ENCODE results near the gene SFT2D1. TPM values are rescaled to one million over a fixed set of nuclear protein-coding genes. Genes with fewer than 3 reads are reported as not detected.

Gene SFT2D1
- total RNA-seq, 3 donors from 2014 or later, result 41.1 to 52.4 (median 52.1) TPM

- H3K27me3 ChIP-seq, result peaks cover 0 to 24% of the 10 kb centered on the region in 2 donors
- TF ChIP-seq POLR2A (IDR thresholded peaks at IDR 0.05) (no peak), POLR2AphosphoS5 (IDR thresholded peaks at IDR 0.05) (no peak)
- TF ChIP-seq, protein P1, sequence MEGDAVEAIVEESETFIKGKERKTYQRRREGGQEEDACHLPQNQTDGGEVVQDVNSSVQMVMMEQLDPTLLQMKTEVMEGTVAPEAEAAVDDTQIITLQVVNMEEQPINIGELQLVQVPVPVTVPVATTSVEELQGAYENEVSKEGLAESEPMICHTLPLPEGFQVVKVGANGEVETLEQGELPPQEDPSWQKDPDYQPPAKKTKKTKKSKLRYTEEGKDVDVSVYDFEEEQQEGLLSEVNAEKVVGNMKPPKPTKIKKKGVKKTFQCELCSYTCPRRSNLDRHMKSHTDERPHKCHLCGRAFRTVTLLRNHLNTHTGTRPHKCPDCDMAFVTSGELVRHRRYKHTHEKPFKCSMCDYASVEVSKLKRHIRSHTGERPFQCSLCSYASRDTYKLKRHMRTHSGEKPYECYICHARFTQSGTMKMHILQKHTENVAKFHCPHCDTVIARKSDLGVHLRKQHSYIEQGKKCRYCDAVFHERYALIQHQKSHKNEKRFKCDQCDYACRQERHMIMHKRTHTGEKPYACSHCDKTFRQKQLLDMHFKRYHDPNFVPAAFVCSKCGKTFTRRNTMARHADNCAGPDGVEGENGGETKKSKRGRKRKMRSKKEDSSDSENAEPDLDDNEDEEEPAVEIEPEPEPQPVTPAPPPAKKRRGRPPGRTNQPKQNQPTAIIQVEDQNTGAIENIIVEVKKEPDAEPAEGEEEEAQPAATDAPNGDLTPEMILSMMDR (IDR thresholded peaks at IDR 0.05), result no peak
These were observed 59.8 kb downstream of the SFT2D1 start for GRCh38 chr6:166282394-166283032.

GRCh38 chr6:166281104-166281503 lies 61.2 kb downstream of the SFT2D1 start:
- intact Hi-C loops (cut with DNase I; ENCODE audit: low total_unique reads), result no loop called here
- TF ChIP-seq POLR2AphosphoS5 (IDR thresholded peaks at IDR 0.05) (no peak), POLR2A (IDR thresholded peaks at IDR 0.05) (no peak)
- TF ChIP-seq, protein P1 (IDR thresholded peaks at IDR 0.05), result no peak
- Histone ChIP-seq H3K4me1 (no peaks in the 10 kb centered on the region), H3K9me3 (no peaks in the 10 kb centered on the region), H3K27me3 (peaks cover 0 to 24% of the 10 kb centered on the region in 2 donors), H3K36me3 (no peaks in the 10 kb centered on the region), H3K4me3 (no peak overlapping the region), H3K27ac (no peak overlapping the region)
- no peak for DNase-seq (ENCODE audit: low spot score in 2 of 2)

More at GRCh38 chr6:166282394-166283032, 59.8 kb downstream of the SFT2D1 start:
- H3K27ac ChIP-seq, result no peak overlapping the region
- H3K36me3 ChIP-seq, result no peaks in the 10 kb centered on the region
- intact Hi-C loops (cut with DNase I; ENCODE audit: low total_unique reads), result no loop called here
- no peaks in the 10 kb centered on the region for H3K9me3 ChIP-seq
- no peak overlapping the region for H3K4me3 ChIP-seq
- no peaks in the 10 kb centered on the region for H3K4me1 ChIP-seq
- no peak for DNase-seq (ENCODE audit: low spot score in 2 of 2)

DNA sequence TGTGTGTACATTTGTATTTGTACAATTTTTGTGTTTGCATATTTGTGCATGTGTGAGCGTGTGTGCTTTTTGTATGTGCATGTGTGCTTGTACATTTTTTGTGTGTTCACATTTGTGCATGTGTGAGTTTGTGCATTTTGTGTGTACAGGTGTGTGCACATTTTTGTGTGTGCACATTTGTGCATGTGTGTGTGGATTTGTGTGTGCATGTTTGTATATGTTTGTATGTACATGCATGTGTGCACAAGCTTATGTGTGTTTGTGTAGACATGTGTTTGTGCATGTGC lies 63.0 kb downstream of the SFT2D1 start:
- DNase-seq (ENCODE audit: low spot score in 2 of 2), result no peak
- intact Hi-C loops (cut with DNase I; ENCODE audit: low total_unique reads), result no loop called here
- TF ChIP-seq POLR2AphosphoS5 (IDR thresholded peaks at IDR 0.05), result no peak
- TF ChIP-seq, protein P1 (IDR thresholded peaks at IDR 0.05), result no peak
- TF ChIP-seq POLR2A (IDR thresholded peaks at IDR 0.05), result no peak

GRCh38 chr6:166278579-166279392 lies 63.6 kb downstream of the SFT2D1 start:
- intact Hi-C loops (cut with DNase I; ENCODE audit: low total_unique reads), result no loop called here

More for the DNA sequence above, 63.0 kb downstream of the SFT2D1 start:
- Histone ChIP-seq H3K9me3 (no peaks in the 10 kb centered on the region), H3K27ac (no peak overlapping the region), H3K4me1 (no peaks in the 10 kb centered on the region), H3K27me3 (peaks cover 0 to 18% of the 10 kb centered on the region in 2 donors), H3K4me3 (no peak overlapping the region), H3K36me3 (no peaks in the 10 kb centered on the region)

More at GRCh38 chr6:166278579-166279392, 63.6 kb downstream of the SFT2D1 start:
- peaks cover 0 to 15% of the 10 kb centered on the region in 2 donors for H3K27me3 ChIP-seq
- H3K4me3 ChIP-seq, result no peak overlapping the region
- DNase-seq (ENCODE audit: low spot score in 2 of 2), result no peak
- TF ChIP-seq POLR2AphosphoS5 (IDR thresholded peaks at IDR 0.05) (no peak), POLR2A (IDR thresholded peaks at IDR 0.05) (no peak)
- TF ChIP-seq, protein P1 (IDR thresholded peaks at IDR 0.05), result no peak
- H3K36me3 ChIP-seq, result no peaks in the 10 kb centered on the region
- no peaks in the 10 kb centered on the region for H3K4me1 ChIP-seq
- H3K9me3 ChIP-seq, result no peaks in the 10 kb centered on the region
- no peak overlapping the region for H3K27ac ChIP-seq

All from breast epithelium (tissue), 4 donors.